DND-41 (cell line): ENCODE measurements around the gene PCDHGB5.

Source experiments
- EZH2 ChIP-seq: IDR thresholded peaks from 3 replicates; pipeline ENCODE4 v1.6.1; 2012; ENCODE audit warnings: borderline replicate concordance, low read depth, mild to moderate bottlenecking, moderate library complexity, low read length, inconsistent platforms; ENCODE audit not compliant: severe bottlenecking
- TF ChIP-seq, protein P1 (sequence below): IDR thresholded peaks from 2 replicates; pipeline ENCODE4 v1.5.1; 2012; ENCODE audit warnings: borderline replicate concordance, low read length, moderate library complexity, mild to moderate bottlenecking; ENCODE audit not compliant: poor library complexity, severe bottlenecking; ENCODE audit errors: extremely low read depth

DNA sequence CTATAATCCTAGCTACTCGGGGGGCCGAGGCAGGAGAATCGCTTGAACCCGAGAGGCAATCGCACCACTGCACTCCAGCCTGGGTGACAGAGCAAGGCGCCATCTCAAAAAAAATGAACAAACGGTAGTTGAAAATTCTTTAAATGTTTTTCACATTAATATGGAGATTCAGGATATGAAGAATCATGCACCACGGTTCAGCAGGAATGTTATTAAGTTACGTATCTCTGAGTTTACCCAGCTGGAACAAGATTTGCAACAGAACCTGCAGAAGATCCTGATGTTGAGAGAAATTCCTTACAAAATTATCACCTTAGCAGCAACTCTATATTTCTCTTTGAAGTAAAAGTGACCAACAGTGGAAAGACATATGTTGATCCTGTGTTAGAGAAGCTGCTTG, 42.6 kb downstream of the PCDHGB5 start:
- TF ChIP-seq, protein P1, sequence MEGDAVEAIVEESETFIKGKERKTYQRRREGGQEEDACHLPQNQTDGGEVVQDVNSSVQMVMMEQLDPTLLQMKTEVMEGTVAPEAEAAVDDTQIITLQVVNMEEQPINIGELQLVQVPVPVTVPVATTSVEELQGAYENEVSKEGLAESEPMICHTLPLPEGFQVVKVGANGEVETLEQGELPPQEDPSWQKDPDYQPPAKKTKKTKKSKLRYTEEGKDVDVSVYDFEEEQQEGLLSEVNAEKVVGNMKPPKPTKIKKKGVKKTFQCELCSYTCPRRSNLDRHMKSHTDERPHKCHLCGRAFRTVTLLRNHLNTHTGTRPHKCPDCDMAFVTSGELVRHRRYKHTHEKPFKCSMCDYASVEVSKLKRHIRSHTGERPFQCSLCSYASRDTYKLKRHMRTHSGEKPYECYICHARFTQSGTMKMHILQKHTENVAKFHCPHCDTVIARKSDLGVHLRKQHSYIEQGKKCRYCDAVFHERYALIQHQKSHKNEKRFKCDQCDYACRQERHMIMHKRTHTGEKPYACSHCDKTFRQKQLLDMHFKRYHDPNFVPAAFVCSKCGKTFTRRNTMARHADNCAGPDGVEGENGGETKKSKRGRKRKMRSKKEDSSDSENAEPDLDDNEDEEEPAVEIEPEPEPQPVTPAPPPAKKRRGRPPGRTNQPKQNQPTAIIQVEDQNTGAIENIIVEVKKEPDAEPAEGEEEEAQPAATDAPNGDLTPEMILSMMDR, result no peak
- TF ChIP-seq EZH2, result no peak
